HG02678 (cell line): Measurements from ENCODE around the gene CACNA2D3.
"Not testable (repeated sequence)": the region's sequence is repeated elsewhere in the genome, so short reads cannot be mapped to it uniquely, and the experiment has no call there.

Experiments
- ATAC-seq: cut with Tn5 transposase; IDR thresholded peaks from one replicate; pipeline ENCODE4 v1.9.1; 2021; ENCODE audit warnings: mild to moderate bottlenecking, moderate library complexity; ENCODE audit not compliant: unreplicated experiment

The CACNA2D3 gene

DNA sequence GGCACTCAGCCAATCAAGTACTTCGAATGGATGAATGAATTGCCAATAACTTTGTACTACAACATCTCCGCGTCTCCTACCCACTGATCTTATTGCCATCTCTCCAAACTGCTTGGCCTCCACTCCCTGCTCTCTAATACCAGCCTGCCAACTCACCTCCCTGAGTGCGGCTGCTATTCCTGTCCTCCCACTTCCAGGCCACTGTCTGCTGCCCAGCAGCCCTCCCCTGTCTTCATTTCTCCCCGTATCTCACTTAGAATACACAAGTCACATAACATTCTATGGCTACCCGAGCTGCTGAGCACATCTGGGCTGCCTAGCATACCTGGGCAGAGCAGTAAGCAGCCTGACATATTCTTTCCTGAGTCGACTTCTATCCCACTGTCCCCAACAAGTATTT, 955.4 kb downstream of the CACNA2D3 start:
- no peak for ATAC-seq

DNA sequence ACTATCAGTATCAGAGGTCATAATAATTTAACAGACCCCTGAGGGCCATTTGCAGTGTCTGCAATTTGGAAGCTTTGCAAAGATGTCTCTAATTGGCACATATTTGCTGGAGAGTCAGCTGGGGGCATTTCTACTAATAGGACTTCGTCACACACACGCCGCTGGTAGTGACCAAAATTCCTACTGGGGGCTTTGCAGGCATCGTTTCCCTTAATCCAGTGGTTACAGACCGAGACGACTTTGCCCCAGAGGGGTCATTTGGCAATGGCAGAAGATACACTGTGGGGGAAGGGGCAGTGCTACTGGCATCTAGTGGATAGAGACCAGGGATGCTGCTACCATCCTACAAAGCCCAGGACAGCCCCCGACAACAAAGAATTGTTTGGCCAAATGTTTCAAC, 956.5 kb downstream of the CACNA2D3 start:
- ATAC-seq, result no peak

DNA sequence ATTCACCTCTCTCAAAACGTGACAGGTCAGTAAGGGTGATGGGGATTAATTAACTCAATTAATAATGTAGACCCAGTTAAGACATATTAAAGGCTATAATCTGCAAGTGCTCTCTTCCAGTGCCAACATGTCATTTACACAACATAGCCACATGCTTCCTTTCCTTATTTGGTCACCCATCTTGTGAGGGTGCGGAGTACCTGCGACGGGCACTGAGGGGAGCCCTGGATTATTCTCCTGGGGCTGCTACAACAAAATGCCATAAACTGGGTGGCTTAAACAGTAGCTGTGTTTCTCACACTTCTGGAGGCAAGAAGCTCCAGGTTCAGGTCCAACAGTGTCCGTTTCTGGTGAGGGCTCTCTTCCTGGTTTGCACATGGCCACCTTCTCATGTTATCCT, 962.9 kb downstream of the CACNA2D3 start:
- ATAC-seq, result no peak

DNA sequence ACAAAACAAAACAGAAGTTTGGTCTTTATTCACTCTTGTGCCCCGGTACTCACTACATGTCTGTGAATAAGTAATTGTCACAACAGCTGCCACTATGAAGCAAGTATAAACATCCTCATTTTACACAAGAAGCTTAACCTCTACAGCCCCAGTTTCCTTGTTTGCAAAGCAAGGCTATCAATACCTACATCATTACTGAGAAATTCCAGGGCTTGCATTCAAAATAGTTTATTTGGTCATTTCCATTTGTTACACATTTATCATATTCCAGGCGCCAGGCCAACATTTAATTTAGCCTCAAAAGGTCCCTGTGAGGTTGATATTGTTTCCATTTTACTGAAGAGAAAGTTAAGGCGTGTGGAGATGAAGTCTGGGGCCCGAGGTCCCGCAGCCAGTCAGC, 966.9 kb downstream of the CACNA2D3 start:
- ATAC-seq, result no peak

DNA sequence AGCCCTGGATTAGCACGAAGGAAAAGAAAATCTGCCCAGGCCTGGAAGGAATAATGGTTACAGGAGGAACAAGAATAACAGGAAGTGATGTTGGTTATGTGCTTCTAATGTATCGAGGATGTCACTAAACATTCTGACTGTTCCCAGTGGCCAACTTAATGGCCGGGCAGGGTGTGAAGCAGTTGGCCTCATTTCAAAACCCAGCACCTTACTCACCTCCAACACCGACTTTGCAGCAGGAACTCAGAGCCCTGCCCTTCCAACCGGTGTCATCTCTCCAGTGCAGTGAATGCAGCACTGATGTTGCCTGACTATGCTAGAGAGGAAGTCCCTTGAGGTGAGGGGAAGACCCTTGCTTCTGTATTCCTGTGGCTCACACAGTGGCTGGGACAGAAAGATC, 967.9 kb downstream of the CACNA2D3 start:
- ATAC-seq, result no peak

DNA sequence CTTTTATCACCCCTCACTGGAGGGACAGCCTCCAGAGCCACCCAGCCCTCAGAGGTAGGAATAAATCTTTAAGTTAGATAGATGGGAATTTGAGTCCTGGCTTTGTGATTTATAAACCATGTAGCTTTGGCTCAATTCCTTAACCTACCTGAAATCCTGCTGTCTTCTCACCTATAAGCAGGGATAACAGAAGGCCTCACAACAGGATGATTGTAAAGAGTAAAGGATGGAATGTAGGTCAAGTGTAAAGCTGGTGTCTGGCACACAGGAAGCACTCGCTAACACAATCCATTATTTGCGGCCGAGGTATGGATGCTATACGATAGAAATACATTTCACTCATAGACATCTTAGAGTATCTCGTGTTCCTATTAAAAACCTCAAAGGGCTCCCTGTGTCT, 968.4 kb downstream of the CACNA2D3 start:
- ATAC-seq, result no peak

DNA sequence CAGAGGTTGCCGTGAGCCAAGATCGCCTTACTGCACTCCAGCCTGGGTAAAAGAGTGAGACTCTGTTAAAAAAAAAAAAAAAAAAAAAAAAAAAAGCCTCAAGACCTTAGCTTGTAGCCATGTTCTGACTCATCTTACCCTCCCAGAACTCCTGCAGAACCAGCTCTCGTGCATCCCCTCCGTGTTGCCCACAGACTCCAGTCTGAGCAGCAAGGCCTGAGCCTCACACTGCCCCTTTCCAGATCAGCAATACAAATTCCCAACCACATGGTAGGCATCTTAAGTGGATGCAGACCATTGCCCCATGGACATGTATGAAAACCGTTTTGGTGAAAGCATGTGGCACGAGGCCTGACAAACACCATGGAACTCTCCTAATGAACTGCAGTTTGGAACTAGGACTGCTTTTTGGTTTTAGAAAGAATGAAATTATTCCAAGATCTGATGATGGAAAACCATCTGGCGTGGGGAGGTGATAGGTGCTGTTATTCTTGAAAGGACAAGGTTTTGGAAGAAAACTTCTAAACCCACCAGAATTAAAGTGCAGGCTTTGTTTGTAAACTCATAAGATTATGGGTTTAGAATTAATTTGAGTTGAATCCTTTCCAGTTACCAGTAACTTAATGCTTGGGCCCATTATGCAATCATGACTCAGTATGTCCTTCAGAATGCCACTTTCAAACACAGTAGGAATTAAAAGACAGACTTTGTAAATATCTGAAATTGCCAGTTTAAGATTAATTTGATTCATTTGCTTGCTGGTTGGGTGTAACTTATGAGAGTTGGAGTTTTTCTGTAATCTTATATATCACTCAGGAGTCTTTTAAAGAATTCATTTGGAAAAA, 969.3 kb downstream of the CACNA2D3 start:
- ATAC-seq, result no peak

DNA sequence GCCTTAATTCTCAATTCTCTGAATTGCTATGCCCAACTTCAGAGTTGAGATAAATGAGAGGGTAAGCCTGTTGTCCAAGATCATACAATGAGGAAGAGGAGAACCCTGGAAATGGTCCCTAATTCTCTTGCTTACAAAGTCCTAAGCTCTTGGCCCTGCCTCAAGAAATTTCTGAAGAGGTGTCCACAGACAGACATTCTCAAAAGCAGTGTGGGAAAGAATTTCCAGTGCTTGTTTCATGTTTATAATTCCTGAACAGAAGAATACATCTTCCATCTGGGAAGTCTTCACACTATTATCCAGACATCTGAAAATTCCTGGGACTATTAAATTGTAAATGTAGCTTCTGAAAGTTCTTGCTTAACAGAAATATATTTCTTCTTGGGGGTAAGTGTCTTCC, 972.3 kb downstream of the CACNA2D3 start:
- ATAC-seq, result no peak

DNA sequence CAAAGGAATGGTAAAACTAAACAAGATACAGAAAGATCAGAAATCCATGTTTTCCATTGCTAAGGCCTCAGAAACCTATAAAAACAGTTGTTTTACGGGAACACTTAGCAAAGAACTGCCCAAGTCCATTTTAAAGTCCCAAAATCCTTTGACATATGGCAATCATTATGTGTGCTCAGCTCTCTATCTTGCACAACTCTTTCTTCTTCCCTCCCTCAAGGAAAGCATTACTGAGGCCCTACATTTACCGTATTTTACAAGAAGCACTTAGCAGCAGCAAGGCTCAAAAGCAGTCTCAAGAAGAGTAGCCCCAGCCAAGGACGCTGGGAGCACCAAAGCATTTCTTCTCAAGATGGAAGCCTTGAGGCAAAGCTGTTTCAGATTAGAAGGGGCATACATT, 975.1 kb downstream of the CACNA2D3 start:
- ATAC-seq, result no peak

DNA sequence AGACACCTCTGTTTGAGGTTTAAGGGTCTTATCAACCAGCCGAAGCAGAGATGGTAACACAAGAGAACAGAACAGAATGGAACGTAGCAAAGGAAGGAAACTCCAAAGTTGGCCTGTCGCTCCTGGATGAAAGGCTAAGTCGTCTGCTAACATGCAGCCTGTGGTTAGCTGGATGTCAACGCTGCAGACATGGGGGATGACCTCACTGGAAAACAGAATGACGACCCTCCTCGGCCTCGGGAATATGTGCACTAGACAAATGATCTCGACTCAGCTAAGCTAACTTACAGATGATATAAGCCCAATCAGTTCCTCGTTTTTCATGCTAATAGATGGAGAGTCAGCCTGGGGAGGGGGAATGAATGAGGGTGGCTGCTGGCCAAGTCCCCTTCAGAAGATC, 983.3 kb downstream of the CACNA2D3 start:
- ATAC-seq, result no peak

DNA sequence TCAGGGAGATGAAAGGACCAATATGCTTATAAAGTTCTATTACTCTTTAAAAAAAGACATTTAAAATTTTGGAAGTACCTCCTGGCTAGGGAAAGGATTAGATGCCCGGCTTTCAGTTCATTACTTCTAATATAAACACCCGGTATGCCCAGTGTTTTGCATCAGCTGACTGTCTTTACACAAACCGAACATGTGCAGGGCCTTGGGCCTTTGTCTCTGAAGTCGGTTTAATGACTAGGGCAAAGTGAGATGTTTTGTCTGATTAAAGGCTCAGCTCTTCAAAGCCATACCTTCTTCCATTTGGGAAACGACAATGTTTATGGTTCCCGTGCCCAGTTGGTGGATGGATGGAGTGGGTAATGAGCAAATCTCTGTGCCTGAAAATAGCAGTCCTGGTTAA, 984.8 kb downstream of the CACNA2D3 start:
- no peak for ATAC-seq

DNA sequence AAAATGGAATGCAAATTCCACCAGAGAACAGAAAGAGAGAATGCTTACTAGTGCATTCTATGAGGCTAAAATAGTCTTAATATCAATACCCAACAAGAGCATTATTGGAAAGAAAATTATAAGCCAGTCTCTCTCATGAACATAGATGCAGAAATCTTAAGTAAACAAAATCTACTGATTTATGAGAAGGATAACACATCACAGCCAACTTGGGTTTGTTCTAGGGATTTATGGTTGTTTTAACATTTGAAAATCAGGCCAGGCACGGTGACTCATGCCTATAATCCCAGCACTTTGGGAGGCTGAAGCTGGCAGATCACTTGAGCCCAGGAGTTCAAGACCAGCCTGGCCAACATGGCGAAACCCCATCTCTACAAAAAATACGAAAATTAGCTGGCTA, 989.6 kb downstream of the CACNA2D3 start:
- not testable (repeated sequence) for ATAC-seq

DNA sequence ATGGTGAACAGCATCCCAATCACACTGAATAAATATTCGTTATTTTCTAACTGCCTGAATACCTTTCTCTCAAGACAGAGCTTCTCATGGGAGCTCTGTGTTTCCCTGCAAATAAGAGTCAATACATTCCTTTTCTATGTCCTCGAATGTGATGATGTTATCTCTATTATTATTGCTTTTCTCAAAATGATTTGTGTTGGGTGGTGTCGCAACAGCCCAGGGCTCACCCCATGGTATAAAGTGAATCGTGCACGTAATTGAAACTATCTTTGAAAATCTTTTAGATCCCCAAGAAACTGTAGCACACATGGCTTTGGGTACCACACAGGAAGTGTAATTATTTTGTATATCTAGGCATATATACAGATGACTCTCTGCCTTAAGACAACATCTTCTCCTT, 996.1 kb downstream of the CACNA2D3 start:
- ATAC-seq, result no peak

DNA sequence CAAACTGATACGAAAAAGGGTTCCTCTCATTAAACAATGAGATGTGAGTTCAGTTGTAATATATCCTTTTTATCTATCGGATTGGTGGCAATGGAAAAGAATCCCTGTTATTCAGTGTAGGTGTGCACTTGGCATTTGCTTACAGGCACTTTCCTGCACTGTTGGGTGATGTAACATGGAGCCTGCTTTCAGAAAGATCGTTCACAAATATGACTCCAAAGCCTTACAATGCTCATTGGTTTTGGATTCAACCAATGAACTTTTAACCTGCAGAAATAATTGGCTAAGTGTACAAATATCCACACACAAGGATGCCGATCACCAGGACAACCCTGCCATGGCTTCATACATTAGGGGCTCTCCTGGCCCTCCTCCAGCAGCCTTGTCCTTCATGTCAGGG, 996.9 kb downstream of the CACNA2D3 start:
- ATAC-seq, result no peak

DNA sequence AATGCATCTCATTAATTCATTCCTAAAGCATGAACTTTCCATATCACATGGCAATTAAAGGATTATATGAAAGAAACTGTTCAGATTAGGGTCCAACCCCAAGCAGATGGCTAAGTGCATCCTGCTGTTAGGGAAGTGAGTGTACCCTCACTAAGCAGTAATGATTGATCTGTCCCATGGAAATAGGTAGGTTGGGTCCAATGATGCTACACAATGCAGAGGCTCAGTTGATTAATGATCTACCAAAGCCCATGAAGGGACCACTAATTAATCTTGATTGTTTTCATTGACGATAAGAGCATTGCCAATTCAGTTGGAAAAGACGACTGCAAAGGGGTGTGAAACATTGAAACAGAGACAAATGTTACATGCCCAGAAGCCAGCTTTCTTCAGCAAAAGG, 1000.0 kb downstream of the CACNA2D3 start:
- ATAC-seq, result no peak
